GM19240 (cell line): ENCODE measurements around the gene UCKL1.
"Not testable (repeated sequence)": the region's sequence is repeated elsewhere in the genome, so short reads cannot be mapped to it uniquely, and the experiment has no call there.

ENCODE experiments used
- DNase-seq: peaks from one replicate; pipeline ENCODE4 v3.0.0; 2011; ENCODE audit warnings: low spot score; ENCODE audit not compliant: insufficient read length

Gene UCKL1

GRCh38 chr20:63944078-63944941, 11.9 kb downstream of the UCKL1 start:
- no peak for DNase-seq

GRCh38 chr20:63943808-63944077, 12.5 kb downstream of the UCKL1 start:
- DNase-seq, result no peak

GRCh38 chr20:63942969-63943807, 13.0 kb downstream of the UCKL1 start:
- DNase-seq, result no peak

DNA sequence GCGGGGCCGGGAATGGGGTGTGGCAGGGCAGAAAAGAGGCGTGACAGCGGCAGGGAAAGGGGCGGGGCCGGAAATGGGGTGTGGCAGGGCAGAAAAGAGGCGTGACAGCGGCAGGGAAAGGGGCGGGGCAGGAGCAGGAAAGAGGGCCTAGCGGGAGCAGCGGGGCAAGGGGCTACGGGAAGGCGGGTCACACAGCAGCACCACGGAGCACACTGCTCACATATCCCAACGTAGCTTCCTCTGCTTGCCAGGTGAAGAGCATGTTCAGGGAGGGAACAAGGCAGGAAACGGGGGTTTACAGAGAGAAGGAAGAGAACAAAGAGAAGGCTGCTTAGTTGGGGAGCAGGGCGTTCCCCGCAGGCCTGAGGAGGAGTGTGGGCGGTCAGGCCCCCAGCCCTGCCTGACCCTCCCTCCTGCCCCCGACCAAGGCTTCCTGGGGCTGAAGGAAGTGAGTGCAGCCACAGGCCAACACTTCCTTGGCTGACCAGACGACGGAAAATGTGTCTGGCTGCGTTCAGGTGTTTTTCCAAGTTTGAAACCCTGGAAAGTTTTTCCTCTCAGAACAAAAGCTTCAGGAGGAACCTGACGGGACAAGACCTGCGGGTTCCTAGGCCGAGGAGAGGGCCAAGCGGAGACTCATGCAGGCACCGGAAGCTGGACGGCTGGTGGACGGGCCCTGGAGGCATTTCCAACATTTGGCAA, 13.8 kb downstream of the UCKL1 start:
- no peak for DNase-seq

DNA sequence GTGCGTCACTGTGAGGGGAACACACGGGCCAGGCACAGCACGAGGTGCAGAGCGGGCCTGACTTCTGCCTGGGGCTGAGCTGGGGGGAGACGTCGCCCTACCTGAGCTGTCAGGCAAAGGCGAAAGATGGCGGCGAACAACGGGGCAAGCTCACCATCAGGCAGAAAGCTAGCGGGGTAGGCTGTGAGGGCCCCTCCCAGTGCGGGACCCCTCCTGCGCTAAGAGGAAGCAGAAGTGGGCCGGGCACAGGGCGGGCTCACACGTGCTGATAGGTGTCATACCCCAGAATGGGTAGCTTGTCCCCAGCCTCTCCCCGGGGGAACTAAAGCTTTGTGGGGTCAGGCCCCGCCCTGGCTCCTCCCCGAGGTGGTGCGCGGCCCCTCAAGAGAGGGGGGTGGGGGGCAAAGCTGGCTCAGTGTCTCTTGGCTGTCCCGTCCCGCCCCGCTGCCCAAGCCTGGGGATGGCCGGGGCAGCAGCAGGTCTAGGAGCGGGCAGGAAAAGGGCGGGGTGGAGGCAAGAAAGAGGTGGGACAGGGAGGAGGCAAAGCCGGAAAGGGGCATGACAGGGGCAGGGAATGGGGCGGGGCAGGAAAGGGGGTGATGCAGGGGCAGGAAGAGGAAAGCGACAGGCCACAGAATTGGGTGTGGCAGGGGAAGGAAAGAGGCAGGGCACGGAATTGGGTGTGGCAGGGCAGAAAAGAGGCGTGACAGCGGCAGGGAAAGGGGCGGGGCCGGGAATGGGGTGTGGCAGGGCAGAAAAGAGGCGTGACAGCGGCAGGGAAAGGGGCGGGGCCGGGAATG, 14.7 kb downstream of the UCKL1 start:
- peak; percentile 61 for DNase-seq

GRCh38 chr20:63940472-63941266, 15.5 kb downstream of the UCKL1 start:
- no peak for DNase-seq

- DNase-seq, result no peak
These were observed 16.1 kb downstream of the UCKL1 start for GRCh38 chr20:63940071-63940471.

DNA sequence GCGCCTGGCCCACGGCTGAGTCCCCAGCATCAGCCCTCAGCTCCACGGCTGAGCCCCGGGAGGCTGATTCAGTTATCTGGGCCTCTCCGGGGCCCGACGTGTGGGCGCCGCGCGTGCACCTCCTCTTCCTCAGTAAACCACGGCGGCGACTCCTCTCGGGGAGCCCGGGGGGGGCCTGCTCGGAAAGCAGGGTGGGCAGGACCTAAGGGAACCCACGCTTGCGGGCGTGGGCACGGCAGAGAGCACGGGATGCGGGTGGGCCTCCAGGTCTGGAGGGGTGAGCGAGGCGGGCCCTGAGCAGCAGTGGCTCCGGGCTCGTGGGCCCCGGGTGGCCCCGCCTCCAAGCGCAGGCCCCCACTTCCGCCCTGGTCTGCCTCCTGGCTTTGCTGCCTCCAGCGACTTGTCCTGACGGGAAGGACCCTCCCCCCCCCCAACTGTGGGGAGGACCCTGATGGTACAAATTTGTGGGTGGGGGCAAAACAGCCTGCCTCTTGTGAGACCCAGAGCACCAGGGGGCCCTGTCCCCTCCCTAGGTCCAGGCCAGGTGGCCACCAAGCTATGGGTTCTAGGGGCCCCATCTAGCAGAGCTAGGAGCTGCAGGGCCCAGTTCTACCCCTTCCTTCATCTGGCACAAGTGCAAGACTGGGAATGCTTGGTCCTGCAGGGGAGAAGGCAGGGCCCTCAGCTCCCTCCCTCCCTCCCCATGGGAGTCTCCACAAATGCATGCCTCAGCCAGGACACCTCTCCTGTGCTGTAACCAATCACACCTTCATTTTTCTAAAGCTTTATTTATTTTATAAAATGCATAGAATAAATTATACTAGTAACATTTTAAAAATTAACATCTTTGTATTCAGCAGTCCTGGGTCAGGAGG, 16.9 kb downstream of the UCKL1 start:
- no peak for DNase-seq

DNA sequence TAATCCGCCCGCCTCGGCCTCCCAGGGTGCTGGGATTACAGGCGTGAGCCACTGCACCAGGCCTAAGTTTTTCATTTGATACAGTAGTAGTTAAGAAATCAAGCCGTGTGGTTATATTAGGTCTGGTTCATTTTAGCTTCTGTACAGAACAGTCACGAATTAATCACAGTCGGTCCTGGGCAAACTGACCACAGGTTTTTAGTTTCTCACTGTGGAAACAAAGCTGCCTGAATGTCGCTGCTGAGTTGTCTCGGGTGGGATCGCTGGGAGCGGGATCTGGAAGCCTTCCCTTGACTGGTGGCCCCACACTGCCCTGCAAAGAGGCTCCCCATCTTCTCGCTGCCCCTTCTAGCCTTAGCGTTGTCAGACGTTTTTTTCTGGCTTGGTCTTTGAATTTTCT, 18.6 kb downstream of the UCKL1 start:
- DNase-seq, result no peak

DNA sequence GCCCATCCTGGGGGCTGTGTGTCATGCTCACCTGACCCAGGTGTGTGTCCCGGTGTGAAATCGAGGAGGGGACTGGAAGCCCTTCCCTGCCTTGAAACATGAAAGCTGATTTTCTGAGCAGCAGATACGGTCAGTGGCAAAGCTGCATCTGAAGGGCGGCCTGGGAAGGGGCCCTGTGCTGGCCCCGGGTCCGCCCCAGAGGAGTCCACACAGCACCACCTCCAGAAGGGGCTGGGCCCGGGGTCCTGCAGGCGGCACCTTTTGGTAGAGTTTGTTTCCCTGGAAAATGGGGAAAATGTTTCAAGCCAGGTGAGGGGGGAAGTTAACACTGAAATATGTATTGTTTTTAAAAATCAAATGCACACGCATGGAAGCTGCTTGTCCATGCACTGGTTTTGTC, 20.8 kb downstream of the UCKL1 start:
- DNase-seq, result no peak

- no peak for DNase-seq
These were observed 21.7 kb downstream of the UCKL1 start for GRCh38 chr20:63934271-63935068.

- no peak for DNase-seq
These were observed 22.6 kb downstream of the UCKL1 start for GRCh38 chr20:63933646-63934045.

DNA sequence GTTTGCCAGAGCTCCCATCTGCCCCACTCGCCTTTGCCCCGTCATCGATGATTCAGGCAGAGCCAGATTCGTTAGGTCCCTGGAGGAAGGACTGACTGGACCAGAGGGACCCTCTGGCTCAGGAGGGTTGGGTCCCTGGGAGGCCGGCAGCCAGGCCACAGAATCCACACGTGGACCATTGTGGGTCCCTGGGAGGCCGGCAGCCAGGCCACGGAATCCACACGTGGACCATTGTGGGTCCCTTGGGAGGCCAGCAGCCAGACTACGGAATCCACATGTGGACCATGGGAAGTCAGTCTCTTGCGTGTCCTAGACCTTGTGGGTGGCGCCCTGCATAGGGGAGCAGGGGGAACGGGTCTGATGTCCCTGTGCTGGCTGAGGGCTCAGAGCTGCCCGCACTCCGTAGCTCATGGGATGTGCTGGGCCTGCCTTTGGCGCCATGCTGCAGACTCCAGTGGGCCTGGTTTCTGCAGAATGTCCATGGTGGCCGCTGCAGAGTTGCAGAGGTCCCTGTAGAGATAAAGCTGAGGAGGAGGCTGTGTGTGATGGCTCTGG, 23.5 kb downstream of the UCKL1 start:
- no peak for DNase-seq

- no peak for DNase-seq
These were observed 24.5 kb downstream of the UCKL1 start for GRCh38 chr20:63931735-63932134.

- DNase-seq, result no peak
These were observed 25.2 kb downstream of the UCKL1 start for GRCh38 chr20:63930971-63931553.

GRCh38 chr20:63929473-63929883, 26.7 kb downstream of the UCKL1 start:
- not testable (repeated sequence) for DNase-seq

GRCh38 chr20:63929071-63929470, 27.1 kb downstream of the UCKL1 start:
- DNase-seq, result no peak

DNA sequence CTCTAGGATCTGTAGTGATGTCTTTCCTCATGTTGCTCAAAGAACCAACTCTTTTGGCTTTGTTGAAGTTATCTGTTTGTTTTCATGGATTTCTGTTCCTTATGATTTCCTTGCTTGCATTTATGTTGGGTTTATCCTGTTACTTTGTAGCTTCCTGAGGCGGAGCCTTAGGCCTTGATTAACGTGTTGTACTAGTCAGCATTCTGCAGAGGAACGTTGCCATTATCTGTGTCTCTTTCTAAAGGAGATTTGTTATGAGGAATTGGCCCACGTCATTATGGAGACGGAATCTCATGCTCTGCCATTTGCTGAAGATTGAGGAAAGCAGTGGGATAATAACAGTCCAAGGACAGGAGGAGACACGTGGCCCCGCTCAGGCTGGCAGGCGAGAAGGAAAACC, 29.9 kb downstream of the UCKL1 start:
- no peak for DNase-seq
